Fibroblast of skin of right quadriceps (primary cell): ENCODE measurements around the gene CAMP.
"Not testable (repeated sequence)": the region's sequence is repeated elsewhere in the genome, so short reads cannot be mapped to it uniquely, and the experiment has no call there.

Experiments
- DNase-seq: peaks from one replicate; pipeline ENCODE4 v3.0.0-alpha.2; 2013

CAMP gene, protein sequence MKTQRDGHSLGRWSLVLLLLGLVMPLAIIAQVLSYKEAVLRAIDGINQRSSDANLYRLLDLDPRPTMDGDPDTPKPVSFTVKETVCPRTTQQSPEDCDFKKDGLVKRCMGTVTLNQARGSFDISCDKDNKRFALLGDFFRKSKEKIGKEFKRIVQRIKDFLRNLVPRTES

DNA sequence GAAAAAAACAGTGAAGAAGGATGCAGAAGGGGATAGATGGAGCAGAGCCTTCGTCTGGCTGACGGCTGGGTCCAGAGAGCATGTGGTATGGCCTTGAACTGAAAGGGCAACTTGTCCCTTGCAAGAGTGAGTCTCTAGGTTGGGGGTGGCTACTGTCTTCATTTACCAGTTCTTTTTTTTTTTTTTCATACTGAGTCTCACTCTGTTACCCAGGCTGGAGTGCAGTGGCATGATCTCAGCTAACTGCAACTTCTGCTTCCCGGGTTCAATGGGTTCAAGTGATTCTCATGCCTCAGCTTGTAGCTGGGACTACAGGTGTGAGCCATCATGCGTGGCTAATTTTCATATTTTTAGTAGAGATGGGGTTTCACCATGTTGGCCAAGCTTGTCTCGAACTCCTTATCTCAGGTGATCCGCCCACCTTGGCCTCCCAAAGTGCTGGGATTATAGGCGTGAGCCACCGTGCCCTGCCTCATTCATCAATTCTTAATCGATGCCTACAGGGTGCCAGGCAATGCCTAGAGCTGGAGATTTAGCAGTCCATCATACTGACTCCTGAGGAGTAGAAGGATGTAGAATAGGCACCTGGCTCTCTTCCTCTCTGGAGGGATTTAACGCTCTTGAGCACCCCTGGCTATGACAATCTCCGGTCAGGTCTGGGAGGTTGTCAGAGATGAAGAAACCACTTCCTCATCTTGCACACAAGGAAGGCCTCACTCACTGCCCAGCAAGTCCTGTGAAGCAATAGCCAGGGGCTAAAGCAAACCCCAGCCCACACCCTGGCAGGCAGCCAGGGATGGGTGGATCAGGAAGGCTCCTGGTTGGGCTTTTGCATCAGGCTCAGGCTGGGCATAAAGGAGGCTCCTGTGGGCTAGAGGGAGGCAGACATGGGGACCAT lies at the start of gene CAMP:
CAMP (plus strand) TSS at position 880 of the 898 bp plus-strand sequence; CDS start at position 897, 17 bp downstream.
- DNase-seq = peak; percentile 17

DNA sequence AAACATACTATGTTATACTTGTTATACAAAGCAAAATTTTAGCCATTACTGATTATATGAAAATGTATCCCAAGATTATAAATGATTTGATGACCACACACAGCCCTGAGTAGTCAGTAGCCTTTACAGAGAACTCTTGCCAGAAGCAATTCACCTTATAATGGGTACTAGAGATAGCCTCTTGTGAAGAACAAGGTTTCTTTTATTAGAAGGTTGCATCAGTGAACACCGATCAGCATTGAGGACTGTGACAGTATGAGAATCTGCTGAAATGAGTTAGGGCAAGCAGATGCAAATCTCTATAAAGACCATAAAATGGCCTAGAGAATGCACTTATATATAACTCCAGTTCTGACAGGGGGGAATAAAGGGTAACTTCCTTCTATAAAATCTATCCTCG lies 45.2 kb upstream of the CAMP start:
- DNase-seq = no peak

DNA sequence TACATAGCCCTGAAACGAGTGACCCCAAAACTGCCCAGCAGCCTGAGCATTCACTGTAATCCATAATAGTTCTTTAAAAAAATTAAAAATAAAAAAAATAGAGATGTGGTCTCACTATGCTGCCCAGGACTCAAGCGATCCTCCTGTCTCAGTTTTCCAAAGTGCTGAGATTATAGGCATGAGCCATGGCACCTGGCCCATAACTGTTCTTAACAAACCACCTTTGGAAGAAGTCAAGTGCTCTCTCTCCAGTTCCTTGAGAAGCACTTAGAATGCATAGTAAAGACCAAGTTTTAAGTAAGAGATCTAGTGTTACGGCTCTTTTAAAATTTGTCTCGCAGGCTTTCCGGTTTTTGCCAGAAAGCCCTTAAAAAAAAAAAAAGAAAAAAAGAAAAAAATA lies 43.3 kb upstream of the CAMP start:
- DNase-seq = no peak

DNA sequence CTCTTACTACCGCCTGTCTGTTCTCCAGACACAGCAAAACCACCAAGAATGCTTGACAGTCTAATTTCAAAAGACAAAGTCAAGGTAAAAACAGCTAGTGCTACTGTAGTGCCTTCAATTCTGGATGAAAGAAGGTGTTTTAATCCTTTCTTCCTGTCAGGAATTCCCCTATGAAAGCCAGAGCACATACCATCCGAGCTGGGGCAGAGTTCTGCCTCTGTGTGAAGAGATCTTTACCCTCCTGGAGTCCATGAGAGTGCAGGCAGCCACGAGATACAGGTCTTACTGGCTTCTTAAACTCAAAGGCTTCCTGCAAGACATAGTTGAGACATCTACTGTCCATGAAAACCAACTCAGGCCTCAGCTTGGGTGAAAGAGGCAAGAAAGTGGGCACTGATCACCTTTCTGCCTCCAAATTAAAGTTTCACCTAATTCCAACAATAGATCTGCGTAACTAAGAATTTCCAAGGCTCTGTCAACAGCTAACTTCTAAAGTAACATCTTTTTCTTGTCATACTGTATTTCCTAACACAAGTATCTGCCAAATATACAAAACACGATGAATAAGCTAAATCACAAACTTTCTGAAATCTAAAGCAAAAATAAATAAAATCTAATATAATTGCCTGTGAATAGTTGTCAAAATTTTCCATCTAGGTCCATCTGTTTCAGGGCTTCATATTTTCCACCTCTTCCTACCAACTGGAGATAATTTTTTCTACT lies 42.6 kb upstream of the CAMP start:
- no peak for DNase-seq

DNA sequence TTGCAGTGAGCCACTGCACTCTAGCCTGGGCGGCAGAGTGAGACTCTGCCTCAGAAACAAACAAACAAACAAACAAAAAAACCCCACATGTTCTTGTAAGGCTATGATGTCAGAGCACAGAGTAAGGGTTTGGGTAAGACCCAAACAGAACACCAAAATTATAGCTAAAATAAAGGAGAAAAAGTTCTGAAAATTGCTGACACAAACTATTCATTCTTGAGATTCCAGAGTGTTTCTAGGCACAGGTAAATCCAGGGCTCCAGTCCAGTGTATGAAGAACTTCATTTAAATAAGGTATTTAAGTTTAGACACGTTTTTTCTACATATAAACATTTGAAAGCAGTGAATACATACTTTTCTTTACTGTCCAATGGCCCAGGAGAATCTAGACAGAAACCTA lies 39.0 kb upstream of the CAMP start:
- DNase-seq = no peak

DNA sequence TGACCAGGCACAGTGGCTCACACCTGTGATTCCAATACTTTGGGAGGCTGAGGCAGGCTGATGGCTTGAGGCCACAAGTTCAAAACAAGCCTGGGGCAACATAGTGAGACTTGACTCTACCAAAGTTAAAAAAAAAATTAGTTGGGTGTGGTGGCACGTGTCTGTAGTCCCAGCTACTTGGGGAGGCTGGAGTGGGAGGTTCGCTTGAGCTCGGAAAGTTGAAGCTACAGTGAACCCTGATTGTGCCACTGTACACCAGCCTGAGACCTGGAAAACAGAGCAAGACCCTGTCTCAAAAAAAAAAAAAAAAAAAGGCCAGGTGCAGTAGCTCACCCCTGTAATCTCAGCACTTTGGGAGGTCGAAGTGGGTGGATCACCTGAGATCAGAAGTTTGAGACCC lies 38.2 kb upstream of the CAMP start:
- DNase-seq = no peak

DNA sequence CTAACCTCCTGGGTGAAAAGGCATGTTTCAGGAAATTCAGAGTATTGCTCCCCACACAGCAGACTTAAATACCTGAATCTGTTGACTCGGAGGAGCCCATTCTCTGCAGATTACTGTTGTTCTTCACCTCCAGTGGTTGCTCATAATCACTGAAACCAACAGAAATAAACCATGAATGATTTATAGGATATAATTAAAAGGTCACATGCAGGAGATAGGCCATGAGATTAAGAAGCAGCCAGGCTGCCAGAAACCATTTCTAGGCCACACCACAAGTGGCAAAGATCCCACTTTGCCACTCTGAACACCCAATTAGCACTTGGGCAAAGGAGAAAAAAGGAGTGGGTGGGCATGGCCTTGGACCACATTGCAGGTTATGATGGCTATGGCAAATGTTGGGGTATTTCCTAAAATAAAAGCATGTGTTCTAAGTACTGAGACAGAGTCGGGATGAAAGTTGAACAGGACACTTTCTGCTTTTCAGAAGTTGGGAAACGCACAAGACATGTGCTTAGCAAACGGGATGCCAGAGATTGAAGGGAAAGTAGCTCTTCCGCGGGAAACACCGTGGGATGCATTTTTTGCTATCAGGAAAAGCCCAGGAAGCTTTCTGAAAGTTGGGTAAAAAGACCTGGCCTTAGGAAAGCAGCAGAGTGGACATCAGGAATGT lies 36.5 kb upstream of the CAMP start:
- DNase-seq = no peak

DNA sequence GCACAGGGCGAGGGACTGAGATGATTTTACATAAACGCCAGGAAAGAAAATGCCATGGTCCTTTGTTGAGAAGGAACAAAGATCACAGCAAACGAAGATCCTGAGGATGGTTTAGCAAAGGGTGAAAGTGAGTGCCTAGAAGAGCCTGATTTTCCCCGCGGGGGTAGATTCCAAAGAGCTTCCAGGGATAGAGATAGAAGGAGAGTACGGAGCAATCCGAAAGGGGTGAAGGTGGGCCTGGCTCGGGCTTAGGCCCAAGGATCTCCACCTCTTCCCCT lies 36.1 kb upstream of the CAMP start:
- DNase-seq = no peak

DNA sequence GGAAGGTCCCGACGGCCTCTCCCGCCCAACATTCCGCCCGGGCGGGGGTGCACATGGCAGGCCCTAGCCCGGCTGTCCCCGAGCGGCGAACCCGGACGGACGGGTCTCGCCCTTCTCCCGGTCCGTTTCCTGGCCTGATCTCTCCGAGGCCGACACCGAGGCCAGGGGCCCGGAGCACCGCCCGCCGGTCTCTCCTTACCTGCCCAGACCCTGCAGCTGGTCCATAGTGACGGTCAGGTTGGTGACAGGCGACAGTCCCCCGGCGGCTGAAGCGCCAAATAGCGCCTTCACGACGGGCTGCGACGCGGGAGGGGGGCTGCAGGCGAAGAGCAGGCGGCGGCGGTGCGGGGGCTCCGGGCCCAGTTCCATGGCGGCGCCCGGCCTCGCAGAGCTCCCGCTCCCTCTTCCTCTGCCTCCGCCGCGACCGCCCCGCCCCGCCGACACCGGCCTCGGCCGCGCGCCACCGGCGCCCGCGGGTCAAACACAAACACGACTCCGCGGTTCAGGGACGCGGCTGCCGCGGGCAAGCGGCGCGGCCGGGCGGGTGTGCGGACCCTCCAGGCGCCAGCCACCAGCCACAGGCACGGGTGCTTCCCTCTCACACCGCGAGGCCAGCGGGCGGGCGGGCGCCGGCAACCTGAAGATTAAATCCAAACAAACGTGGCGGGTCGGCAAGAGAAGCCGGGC lies 35.6 kb upstream of the CAMP start:
- no peak for DNase-seq

DNA sequence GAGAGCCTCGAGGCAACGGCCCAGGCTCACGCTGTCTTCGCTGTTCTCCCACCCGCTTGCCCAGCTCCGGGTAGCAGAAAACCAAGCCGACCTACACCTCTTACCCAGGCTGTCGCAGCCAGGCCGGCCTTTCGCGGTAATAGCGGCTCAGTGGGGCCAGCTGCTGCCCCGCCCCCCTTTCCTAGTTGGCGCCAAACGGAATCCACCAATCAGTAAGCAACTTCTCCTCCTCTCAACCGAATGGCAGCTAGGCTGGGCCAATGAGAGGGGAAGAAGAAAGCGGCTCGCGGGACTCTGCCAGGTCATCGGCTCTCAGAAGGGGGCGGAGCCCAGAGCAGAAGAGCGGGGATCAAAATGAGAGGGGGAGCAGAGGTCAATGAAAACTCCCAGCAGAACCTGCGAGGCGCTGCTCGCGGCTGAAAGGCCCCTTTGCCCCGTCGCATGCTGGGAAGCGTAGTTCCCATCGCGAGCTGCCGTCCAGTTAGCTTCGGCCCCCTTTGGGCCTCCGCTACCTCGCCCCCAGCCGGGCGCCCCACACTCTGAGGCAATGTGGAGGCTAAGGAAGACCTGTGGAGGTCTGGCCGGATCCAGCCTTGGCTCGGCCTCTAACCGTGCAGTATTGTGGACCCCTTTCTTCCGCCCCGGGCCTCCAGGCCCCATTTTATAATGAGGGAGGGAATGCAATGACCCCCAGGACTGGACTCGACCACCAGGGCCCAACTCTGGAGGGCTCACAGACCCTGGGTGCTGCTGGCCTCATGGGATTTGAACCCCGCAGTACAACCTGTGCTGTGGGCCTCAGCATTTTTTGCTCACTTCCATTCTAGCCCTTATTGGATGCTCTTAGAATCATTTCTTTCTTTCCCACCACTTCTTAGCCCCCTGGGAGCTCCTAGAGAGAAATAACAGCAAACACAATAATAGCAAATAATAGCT lies 34.8 kb upstream of the CAMP start, which contains the start of gene CDC25A:
CDC25A (minus strand) TSS at position 152 of the 936 bp plus-strand sequence. CDS start 470 bp downstream, outside the sequence.
- peak; percentile 99 for DNase-seq

DNA sequence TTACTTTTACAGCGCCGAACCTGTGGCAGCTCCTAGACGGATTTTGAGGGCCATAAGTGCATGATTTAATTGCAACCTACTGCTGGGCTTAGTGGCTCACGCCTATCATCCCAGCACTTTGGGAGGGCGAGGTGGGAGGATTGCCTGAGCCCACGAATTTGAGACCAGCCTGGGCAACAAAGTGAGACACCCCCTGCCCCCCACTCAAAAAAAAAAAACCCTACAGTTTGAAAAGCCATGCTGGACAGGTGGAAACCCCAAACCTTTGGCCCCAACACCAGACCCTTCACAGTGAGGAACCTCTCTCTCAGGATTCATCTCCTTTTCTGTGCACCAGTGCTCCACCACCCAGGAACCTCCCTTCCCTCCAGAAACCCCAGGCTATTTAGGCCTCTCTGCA lies 34.0 kb upstream of the CAMP start:
- no peak for DNase-seq

DNA sequence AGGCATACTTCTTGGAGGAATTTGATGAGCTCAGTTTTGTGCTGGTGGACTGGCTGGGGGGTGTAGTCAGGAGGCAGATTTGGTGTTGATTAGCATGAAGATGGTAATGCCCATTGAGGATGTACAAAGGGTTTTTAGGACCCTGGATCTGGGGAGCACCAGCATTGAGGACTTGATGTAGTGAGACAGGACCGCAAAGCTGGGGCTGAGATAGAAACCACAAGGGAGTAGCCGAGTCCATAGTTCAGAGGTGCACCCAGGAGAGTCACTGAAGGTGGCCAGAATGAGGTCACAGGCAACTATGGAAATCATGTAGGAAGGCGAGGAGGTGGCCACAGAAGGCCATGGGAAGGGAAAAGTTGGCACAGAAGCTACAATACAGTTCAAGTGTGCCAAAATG lies 32.4 kb upstream of the CAMP start:
- DNase-seq = no peak

DNA sequence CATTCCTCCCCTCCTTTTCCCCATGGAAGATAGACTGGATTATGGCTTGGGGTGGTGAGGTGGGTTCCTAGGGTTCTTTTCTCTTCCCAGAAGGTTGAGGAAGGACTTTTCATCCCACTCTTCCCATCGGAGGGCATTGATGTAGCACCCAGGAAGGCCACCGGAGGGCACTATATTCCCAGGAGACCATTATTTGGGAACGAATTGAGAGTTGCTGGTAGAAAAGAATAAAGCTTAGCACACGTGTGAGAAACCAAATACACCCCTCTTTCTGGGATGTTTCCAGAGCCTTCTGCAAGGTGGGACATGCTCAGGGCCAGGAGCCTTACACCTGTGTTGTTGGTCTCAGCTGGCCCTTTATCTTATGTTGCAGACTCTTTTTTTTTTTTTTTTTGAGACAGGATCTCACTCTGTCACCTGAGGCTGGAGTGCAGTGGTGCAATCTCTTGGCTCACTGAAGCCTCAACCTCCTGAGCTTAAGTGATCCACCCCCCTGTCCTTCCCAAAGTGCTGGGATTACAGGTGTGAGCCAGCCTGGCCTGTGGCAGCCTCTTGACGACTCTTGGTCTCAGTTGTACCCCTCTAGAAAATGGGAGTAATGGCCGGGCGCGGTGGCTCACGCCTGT lies 28.7 kb upstream of the CAMP start:
- DNase-seq = peak; percentile 66

DNA sequence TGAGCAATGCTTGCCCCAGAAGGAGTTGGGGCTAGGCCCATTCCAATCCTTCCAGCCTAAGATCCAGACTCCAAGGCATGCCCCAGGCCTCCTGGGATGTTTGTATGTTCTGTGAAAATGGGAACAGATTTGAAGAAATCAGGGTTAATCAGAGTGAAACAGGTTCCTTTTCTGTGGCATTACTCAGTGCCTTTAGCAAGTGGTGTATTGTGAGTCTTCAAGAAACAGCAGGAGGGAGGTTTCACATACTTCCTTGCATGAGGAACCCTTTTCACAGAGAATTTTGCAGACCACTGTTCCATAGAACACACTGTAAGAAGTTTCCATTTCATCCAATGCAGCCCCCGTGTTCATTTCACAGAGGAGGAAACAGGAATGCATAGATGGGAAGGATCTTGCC lies 26.7 kb upstream of the CAMP start:
- DNase-seq = no peak

DNA sequence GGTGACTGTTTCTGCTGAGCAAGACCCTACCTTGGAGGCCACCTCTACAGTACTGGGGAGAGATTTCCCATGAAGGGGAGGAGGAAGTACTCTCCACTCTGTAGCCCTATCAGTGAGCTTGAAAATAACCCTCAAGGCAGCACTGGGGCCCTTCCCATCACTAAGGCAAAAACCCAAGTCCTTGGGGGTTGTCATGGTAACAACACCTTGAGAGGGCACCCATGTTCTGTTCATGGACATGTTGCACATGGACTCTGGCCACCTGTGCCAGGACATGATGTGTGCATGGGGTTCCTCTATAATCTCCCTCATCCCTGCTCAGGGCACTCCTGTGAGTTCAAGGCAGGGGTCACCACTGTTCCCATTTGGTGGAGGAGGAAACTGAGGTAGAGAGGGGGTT lies 24.2 kb upstream of the CAMP start:
- no peak for DNase-seq

DNA sequence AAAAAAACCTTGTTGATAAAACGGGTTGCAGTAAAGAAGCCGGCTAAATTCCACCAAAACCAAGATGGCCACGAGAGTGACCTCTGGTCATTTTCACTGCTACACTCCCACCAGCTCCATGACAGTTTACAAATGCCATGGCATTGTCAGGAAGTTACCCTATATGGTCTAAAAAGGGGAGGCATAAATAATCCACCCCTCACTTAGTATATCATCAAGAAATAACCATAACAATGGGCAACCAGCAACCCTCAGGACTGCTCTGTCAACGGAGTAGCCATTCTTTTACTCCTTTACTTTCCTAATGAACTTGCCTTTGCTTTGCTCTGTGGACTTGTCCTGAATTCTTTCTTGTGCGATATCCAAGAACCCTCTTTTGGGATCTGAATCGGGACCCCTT lies 20.7 kb upstream of the CAMP start:
- no peak for DNase-seq

DNA sequence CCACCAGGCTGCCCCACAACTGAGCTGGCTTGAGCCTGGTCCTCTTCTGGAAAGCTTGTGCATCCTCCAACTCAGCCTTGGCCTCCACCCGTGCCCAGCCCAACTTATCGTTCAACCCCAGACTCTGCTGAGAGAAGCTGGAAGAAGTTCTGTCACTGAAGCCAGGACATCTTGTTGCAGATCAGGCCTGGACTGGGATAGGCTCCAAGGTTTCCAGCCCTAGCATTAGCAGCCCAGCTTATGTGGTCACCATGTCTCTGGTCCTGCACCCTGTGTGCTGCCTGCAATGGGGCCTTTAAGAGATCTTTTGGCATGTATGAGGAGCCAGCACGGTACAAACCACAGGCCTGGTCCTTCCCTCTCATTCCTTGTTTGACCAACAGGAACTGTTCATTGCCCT lies 15.2 kb upstream of the CAMP start:
- no peak for DNase-seq

DNA sequence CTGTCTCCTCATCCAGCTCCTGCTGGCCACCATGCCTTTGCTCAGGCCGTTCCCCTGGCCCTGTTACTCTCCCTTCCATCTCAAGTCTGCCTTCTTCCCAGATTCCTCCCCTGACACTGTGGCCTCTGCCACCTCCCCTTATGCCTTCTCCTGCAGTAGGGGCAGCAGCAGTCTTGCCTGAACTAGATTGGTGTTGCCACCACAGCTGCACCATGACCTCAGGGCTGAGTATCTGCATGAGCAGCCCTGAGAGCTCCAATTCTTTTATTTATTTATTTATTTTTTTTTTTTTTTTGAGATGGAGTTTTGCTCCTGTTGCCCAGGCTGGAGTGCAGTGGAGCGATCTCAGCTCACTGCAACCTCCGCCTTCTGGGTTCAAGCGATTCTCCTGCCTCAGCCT lies 13.8 kb upstream of the CAMP start:
- DNase-seq = no peak

DNA sequence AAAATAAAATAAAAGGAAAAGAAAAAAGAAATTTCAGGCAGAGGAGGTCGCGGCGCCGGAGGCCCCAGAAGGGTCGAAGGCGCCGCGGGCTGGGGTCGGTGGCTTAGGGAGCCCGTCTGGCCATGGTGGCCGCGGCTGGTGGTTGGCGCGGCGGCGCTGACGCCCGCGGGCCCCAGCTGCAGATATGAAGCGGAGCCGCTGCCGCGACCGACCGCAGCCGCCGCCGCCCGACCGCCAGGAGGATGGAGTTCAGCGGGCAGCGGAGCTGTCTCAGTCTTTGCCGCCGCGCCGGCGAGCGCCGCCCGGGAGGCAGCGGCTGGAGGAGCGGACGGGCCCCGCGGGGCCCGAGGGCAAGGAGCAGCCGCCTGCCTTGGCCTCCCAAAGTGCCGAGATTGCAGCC lies 12.8 kb upstream of the CAMP start:
- not testable (repeated sequence) for DNase-seq

DNA sequence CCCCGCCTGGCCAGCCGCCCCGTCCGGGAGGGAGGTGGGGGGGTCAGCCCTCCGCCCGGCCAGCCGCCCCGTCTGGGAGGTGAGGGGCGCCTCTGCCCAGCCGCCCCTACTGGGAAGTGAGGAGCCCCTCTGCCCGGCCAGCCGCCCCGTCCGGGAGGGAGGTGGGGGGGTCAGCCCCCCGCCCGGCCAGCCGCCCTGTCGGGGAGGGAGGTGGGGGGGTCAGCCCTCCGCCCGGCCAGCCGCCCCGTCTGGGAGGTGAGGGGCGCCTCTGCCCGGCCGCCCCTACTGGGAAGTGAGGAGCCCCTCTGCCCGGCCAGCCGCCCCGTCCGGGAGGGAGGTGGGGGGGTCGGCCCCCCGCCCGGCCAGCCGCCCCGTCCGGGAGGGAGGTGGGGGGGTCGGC lies 11.5 kb upstream of the CAMP start:
- DNase-seq = not testable (repeated sequence)

DNA sequence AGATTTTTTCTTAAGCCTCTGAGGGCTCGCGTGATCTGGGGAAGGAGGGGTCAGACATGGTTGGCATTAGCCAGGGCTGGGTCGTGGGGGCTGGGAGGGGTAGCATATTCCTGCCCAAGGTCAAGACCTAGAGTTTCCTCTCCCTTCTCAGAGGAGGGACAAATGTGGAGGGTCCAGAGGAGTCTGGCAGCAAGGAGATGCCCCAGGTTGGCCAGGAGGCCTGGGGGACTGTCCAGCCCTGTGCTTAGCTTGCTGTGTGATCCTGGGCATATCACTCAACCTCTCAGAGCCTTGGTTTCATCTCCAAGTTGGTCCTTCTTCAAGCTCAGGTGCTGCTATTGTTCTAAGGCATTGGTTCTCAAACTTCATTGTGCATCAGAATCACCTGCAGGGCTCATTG lies 9.1 kb upstream of the CAMP start:
- no peak for DNase-seq
